H1 (cell line): ENCODE measurements around the gene ITGA3. TPM values are rescaled to one million over a fixed set of nuclear protein-coding genes. Genes with fewer than 3 reads are reported as not detected.

Experiments used
- ASH2L ChIP-seq: fragments of 200-600, 300-600 bp; sonication (generic); IDR thresholded peaks from one replicate; pipeline ENCODE4 v1.7.1; 2017; ENCODE audit warnings: low read length
- BRCA1 ChIP-seq: IDR thresholded peaks from 2 replicates; pipeline ENCODE4 v1.6.1; 2012; ENCODE audit warnings: low read depth, low read length, improper control_type of control experiment
- CHD2 ChIP-seq: IDR thresholded peaks from 2 replicates; pipeline ENCODE4 v1.6.1; 2012; ENCODE audit warnings: low read length, improper control_type of control experiment
- CTCF ChIP-seq, 3 experiments: IDR thresholded peaks; 1 replicate in 2 of 3; 2 replicates in 1 of 3; pipeline versions ENCODE4 v1.5.1 to v1.6.1; 2011; ENCODE audit warnings: low read length in 3 of 3, mild to moderate bottlenecking in 3 of 3, inconsistent platforms in 2 of 3, low read depth in 1 of 3, moderate library complexity in 1 of 3; ENCODE audit not compliant: insufficient read depth in 1 of 3; ENCODE audit errors: control extremely low read depth in 1 of 3
- KDM1A ChIP-seq: fragments of 200-600, 300-600 bp; sonication (generic); IDR thresholded peaks from 2 replicates; pipeline ENCODE4 v1.7.1; 2016; ENCODE audit warnings: mild to moderate bottlenecking, low read length, borderline replicate concordance
- PHF8 ChIP-seq: fragments of 200-600 bp; sonication (generic); conservative IDR thresholded peaks from 2 replicates; pipeline ENCODE4 v1.7.1; 2012; ENCODE audit warnings: low read depth, mild to moderate bottlenecking, inconsistent platforms, low read length, moderate library complexity
- RNF2 ChIP-seq: fragments of 200-900, 300-1000 bp; sonication (generic); IDR thresholded peaks from 2 replicates; pipeline ENCODE4 v1.7.1; 2016; ENCODE audit warnings: borderline replicate concordance, low read depth, mild to moderate bottlenecking, antibody characterized with exemption, low read length; ENCODE audit not compliant: poor library complexity, severe bottlenecking; ENCODE audit errors: missing control alignments
- SIN3A ChIP-seq, 2 experiments: IDR thresholded peaks in 1 of 2; conservative IDR thresholded peaks in 1 of 2; 2 replicates each; pipeline ENCODE4 v1.6.1; 2011 to 2012; ENCODE audit warnings: low read length in 2 of 2, improper control_type of control experiment in 1 of 2, low read depth in 1 of 2, mild to moderate bottlenecking in 1 of 2
- SIX5 ChIP-seq: IDR thresholded peaks from 2 replicates; pipeline ENCODE4 v1.6.1; 2011; ENCODE audit warnings: mild to moderate bottlenecking, low read depth, low read length
- SRF ChIP-seq: IDR thresholded peaks from 2 replicates; pipeline ENCODE4 v1.6.1; 2011; ENCODE audit warnings: mild to moderate bottlenecking, low read depth, low read length, moderate library complexity
- SUZ12 ChIP-seq: fragments of 200-600 bp; sonication (generic); IDR thresholded peaks from 2 replicates; pipeline ENCODE4 v1.6.1; 2012; ENCODE audit warnings: mild to moderate bottlenecking, inconsistent platforms, low read length, moderate library complexity, mixed read lengths
- TAF7 ChIP-seq: optimal IDR thresholded peaks from 2 replicates; pipeline ENCODE3; 2011; ENCODE audit warnings: low read depth, mild to moderate bottlenecking, inconsistent platforms, low read length, moderate library complexity, borderline replicate concordance
- USF2 ChIP-seq: IDR thresholded peaks from 2 replicates; pipeline ENCODE4 v1.6.1; 2011; ENCODE audit warnings: low read length, improper control_type of control experiment
- polyA plus RNA-seq, 7 experiments: library from polyadenylated mRNA; depleted of rRNA in 3 of 7; stranded (reverse) in 5 of 7; unstranded in 2 of 7; fragments of >200 nt in 5 of 7; fragments of 200-250 nt in 2 of 7; gene quantifications; 1 replicate in 5 of 7; 2 replicates in 1 of 7; 4 replicates in 1 of 7; pipeline versions ENCODE4 v1.2.1 to v1.2.3, GENCODE V29; 2011 to 2013; ENCODE audit warnings: missing spikeins in 2 of 7, mixed read lengths in 2 of 7
- total RNA-seq: library from RNA; stranded (reverse); fragmentation: NEBNext Ultra II Directional; extraction: Animal tissue kit (Norgen Biotek cat#: 25700); gene quantifications from 2 replicates; pipeline ENCODE4 v1.2.1, GENCODE V29; 2021

Gene ITGA3
- total and polyA plus RNA-seq, 2 of the 8 experiments (the other 6 are each of a cell fraction or from before 2014, with no cell fraction given), result 24.0 to 24.2 TPM

GRCh38 chr17:50056217-50056960 is 479 bp downstream of the ITGA3 start (continued):
- peak in 1 of 2 experiments; percentile 57; a peak in 1 of 4 replicates for TF ChIP-seq SIN3A (conservative IDR thresholded peaks at IDR 0.05 in 1 of 2, IDR thresholded peaks at IDR 0.05 in 1 of 2; ENCODE audit: low read depth in 1 of 2, low read length in 2 of 2)
- peak; percentile 51; the same call in 1 of the 2 replicates for TF ChIP-seq SUZ12
- no peak for TF ChIP-seq USF2
- peak; percentile 67 to 77 (median 71) for TF ChIP-seq CTCF (IDR thresholded peaks at IDR 0.05; ENCODE audit: control extremely low read depth in 1 of 3, insufficient read depth in 1 of 3, low read depth in 1 of 3, low read length in 3 of 3)
- no peak for TF ChIP-seq SIX5
- no peak for TF ChIP-seq RNF2
- 0 out of 2 replicates have a peak, but pooled peaks have one; percentile 6 for TF ChIP-seq KDM1A
- no peak for TF ChIP-seq ASH2L
- TF ChIP-seq PHF8, result peak; percentile 40; the same call in 1 of the 2 replicates
- TF ChIP-seq CHD2, result no peak
- peak; percentile 33 for TF ChIP-seq TAF7
- TF ChIP-seq BRCA1, result no peak
- no peak for TF ChIP-seq SRF
